Colonic mucosa (tissue), 4 donors: ENCODE measurements around the gene HJV. TPM values are rescaled to one million over a fixed set of nuclear protein-coding genes. Genes with fewer than 3 reads are reported as not detected.
A peak's percentile ranks its signal among the peaks of the same experiment; 100 is the strongest.

Experiments
- DNase-seq: peaks from one replicate; pipeline ENCODE4 v3.0.0-alpha.2; 2020
- H3K27ac ChIP-seq: fragments of 200-600 bp; one replicate; pipeline ENCODE4 v1.8.0; 2021
- H3K27me3 ChIP-seq: fragments of 200-600 bp; one replicate; pipeline ENCODE4 v1.8.0; 2021
- H3K36me3 ChIP-seq: fragments of 200-600 bp; one replicate; pipeline ENCODE4 v1.8.0; 2021
- H3K4me1 ChIP-seq: fragments of 200-600 bp; one replicate; pipeline ENCODE4 v1.8.0; 2021; ENCODE audit warnings: mild to moderate bottlenecking
- H3K4me3 ChIP-seq: fragments of 200-600 bp; one replicate; pipeline ENCODE4 v1.8.0; 2021
- H3K9ac ChIP-seq, 2 donors: one replicate each; pipeline ENCODE4 v1.7.0; 2013; ENCODE audit warnings: control low read depth in 2 of 2, low read depth in 2 of 2, low read length in 2 of 2
- H3K9me3 ChIP-seq: fragments of 200-600 bp; one replicate; pipeline ENCODE4 v1.8.0; 2021
- intact Hi-C: fragments of 100-400 bp; cut with DNase I; formaldehyde crosslinking; loops from one replicate; pipeline ENCODE4 v1.14.1; 2022
- total RNA-seq, 2 donors: library from RNA; stranded (reverse); fragmentation: NEBNext Ultra II Directional in 1 of 2; extraction: Animal tissue kit (Norgen Biotek cat#: 25700) in 1 of 2; gene quantifications; one replicate each; pipeline ENCODE4 v1.2.1, GENCODE V29; 2021
- TF ChIP-seq, protein P1 (sequence below): fragments of 200-600 bp; IDR thresholded peaks from one replicate; pipeline ENCODE4 v1.8.0; 2022; ENCODE audit warnings: antibody characterized with exemption, mild to moderate bottlenecking
- donor health status: healthy.
- donor health status: DM: no; HTN: no; CAD: no.
- donor health status: DM: no; HTN: no; CAD: no.

Gene HJV
- total RNA-seq, 2 donors from 2014 or later = not detected

DNA sequence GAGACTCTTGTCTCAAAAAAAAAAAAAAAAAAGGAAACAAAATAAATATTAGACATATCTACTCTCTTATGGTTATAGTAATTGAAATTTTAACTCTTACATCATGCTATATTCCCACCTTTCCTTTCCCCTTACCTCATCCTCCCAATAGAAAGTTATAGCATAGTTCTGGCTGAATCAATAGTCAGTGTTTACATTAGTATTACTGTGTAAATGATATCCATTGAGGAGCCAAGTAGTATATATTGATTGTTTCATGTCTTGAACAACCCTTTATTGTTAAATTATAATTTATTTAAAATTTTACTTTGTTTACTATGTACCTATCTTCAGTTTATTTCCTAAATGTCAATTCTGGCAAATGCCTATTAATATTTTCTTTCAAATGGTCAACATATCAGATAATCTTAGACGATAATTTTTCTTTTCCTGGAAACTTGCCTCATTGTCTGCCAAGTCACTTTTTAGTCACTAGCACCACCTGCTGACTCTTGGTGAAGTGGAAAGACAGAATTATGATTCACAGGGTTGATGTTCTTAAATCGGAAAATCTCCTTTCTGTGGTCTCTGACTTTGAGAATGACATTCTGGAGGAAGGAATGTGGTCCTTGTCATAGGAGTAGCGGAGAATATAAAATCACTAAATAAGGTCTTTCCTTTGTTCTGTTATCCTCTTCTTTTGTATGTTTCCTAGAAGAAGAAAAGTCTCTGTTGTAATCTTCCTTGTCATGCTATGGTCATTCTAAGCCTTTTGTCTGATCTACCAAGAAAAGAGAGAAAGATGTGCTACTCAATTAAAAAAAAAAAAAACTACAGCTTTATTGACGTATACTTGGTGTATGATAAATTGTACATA is 8.6 kb downstream of the HJV start:
- DNase-seq = peak; percentile 75
- intact Hi-C loops = loop anchor here (2.0 to 5.0 kb wide), 2 partner anchors 122 to 166 kb away; partner anchors contain the start of gene NUDT17
- H3K27ac ChIP-seq = no peak overlapping the region

DNA sequence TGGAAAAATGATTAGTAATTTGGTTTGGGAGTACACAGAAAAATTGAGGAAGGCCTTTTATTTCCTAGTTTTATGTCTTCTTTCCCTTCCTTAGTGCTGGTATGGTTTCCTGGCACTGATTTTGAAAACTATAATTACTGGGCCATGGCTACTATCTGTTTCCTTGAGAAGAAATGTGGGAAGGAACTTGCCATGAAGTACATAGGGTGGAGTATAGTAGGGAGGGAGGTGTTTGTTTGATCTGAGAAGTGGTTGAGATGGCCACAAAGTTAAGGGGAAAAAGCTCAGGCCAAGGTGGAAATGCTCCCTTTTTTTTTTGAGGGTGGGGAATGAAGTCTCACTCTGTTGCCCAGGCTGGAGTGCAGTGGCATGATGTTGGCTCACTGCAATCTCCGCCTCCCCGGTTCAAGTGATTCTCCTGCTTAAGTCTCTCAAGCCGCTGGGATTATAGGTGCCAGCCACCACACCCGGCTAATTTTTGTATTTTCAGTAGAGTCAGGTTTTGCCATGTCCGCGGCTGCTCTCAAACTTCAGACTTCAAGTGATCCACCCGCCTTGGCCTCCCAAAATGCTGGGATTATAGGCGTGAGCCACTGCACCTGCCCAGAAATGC is 11.3 kb downstream of the HJV start:
- intact Hi-C loops = loop anchor here (5.0 kb wide), 1 partner anchor 163 kb away; the partner anchor contains the start of gene NUDT17

More for the DNA sequence above, 8.6 kb downstream of the HJV start:
- H3K36me3 ChIP-seq = no peaks in the 10 kb centered on the region
- H3K9ac ChIP-seq = no peak overlapping the region
- TF ChIP-seq, protein P1, sequence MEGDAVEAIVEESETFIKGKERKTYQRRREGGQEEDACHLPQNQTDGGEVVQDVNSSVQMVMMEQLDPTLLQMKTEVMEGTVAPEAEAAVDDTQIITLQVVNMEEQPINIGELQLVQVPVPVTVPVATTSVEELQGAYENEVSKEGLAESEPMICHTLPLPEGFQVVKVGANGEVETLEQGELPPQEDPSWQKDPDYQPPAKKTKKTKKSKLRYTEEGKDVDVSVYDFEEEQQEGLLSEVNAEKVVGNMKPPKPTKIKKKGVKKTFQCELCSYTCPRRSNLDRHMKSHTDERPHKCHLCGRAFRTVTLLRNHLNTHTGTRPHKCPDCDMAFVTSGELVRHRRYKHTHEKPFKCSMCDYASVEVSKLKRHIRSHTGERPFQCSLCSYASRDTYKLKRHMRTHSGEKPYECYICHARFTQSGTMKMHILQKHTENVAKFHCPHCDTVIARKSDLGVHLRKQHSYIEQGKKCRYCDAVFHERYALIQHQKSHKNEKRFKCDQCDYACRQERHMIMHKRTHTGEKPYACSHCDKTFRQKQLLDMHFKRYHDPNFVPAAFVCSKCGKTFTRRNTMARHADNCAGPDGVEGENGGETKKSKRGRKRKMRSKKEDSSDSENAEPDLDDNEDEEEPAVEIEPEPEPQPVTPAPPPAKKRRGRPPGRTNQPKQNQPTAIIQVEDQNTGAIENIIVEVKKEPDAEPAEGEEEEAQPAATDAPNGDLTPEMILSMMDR = peak; percentile 70
- no peaks in the 10 kb centered on the region for H3K9me3 ChIP-seq
- no peaks in the 10 kb centered on the region for H3K4me1 ChIP-seq
- no peaks in the 10 kb centered on the region for H3K27me3 ChIP-seq
- H3K4me3 ChIP-seq = no peak overlapping the region

DNA sequence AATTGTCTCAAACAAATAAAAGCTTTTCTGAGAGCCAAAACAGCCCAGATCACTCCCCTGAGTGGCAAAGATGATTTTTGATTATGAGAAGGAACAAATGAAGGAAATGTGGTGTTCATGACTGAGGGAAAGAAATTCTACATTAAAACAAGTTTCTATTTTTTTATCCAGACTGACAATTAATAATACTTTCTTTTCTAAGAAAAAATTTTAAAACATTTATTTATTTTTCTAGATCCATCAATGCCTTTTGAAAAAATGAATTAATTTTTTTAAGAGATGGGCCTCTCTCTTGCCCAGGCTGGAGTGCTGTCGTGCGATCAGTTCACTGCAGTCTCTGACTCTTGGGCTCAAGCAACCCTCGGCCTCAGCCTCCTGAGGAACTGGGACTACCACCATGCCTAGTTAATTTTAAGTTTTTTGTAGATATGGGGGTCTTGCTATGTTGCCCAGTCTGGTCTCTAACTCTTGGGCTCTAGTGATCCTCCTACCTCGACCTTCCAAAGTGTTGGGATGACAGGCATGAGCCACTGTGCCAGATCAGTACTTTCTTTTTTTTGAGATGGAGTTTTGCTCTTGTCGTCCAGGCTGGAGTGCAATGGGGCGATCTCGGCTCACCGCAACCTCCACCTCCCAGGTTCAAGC is 13.9 kb downstream of the HJV start:
- Histone ChIP-seq H3K27ac (peak overlapping the region; percentile 75), H3K27me3 (no peaks in the 10 kb centered on the region), H3K4me3 (no peak overlapping the region), H3K9me3 (no peaks in the 10 kb centered on the region), H3K9ac (peak overlapping the region in 1 of 2 donors; percentile 66), H3K4me1 (peaks cover 7% of the 10 kb centered on the region), H3K36me3 (no peaks in the 10 kb centered on the region)
- TF ChIP-seq, protein P1 = peak; percentile 12
- DNase-seq = no peak
- intact Hi-C loops = no loop called here

More for the DNA sequence above, 11.3 kb downstream of the HJV start:
- Histone ChIP-seq H3K27me3 (no peaks in the 10 kb centered on the region), H3K27ac (no peak overlapping the region), H3K9me3 (no peaks in the 10 kb centered on the region), H3K9ac (no peak overlapping the region), H3K36me3 (no peaks in the 10 kb centered on the region), H3K4me1 (peaks cover 7% of the 10 kb centered on the region), H3K4me3 (no peak overlapping the region)
- DNase-seq = no peak
- TF ChIP-seq, protein P1 = no peak

DNA sequence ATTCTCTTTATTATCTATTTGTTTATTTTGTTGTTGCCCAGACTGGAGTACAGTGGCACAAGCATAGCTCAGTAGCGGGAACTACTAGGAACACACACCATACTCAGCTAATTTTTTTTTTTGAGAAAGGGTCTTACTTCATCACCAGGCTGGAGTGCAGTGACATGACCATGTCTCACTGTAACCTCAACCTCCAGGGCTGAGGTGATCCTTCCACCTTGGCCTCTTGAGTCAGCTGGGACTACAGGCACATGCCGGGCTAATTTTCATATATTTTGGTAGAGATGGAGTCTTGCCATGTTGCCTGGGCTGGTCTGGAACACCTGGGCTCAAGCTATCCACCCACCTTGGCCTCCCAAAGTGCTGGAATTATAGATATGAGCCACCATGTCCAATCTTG is 19.8 kb downstream of the HJV start:
- TF ChIP-seq, protein P1 = no peak
- intact Hi-C loops = no loop called here
- Histone ChIP-seq H3K4me3 (no peak overlapping the region), H3K9me3 (no peaks in the 10 kb centered on the region), H3K36me3 (no peaks in the 10 kb centered on the region), H3K27ac (no peak overlapping the region), H3K9ac (no peak overlapping the region), H3K27me3 (no peaks in the 10 kb centered on the region), H3K4me1 (peaks cover 11% of the 10 kb centered on the region)
- DNase-seq = no peak

DNA sequence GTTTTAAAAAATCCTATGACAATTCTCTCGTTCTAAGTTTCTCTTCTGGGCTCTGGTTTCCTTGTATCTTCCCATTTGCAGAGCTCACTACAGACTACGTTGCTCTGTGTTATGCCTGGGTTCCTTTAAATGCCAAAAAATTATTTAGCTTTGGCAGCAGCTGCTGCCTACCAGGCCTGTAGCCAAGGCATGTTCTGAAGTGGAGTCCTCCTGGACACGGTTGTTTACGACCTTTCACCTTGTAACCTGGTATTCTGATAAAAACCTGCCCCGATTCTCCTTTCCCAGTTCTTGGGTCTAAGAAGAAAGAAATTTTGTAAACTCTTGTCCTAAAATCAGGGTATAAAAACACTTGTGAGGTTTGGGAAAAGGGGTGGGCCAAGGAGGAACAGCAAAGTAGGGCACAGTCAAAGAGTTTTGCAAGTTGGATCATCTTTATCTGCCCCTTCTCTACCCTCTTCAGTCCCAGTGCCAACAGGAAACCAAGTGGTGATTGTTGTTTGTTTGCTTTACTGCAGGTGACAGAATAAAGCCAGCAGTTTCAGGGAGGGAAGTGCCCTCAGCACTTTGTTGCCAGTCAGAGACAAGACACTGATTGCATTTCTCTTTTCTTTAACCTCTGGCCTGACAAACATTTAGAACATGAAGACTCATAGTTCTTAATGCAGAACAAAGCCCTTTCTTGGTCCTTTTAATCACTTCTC is 22.1 kb downstream of the HJV start:
- intact Hi-C loops = no loop called here
- Histone ChIP-seq H3K27ac (peak overlapping the region; percentile 94), H3K9me3 (no peaks in the 10 kb centered on the region), H3K4me3 (no peak overlapping the region), H3K36me3 (peaks cover 4% of the 10 kb centered on the region), H3K27me3 (no peaks in the 10 kb centered on the region), H3K4me1 (peaks cover 11% of the 10 kb centered on the region), H3K9ac (peak overlapping the region; percentile 32 to 67)
- DNase-seq = no peak
- TF ChIP-seq, protein P1 = no peak
